ENCODE data around the gene NLRP9.

GRCh38 chr19:55669418-55670279 is 68.6 kb downstream of the NLRP9 start:
- TF ChIP-seq POLR2A (IDR thresholded peaks at IDR 0.05) (no peak), CTCF (IDR thresholded peaks at IDR 0.05) (no peak)

All from esophagus squamous epithelium (tissue), 4 donors.